HepG2 (cell line): ENCODE data around the gene FBXO10. TPM values are rescaled to one million over a fixed set of nuclear protein-coding genes. Genes with fewer than 3 reads are reported as not detected.

ENCODE experiments used
- ARID5B ChIP-seq: IDR thresholded peaks from 2 replicates; pipeline ENCODE4 v1.4.0; 2020; ENCODE audit warnings: mild to moderate bottlenecking, missing genetic modification reagents
- MLLT10 ChIP-seq: sonication (generic); formaldehyde crosslinking; IDR thresholded peaks from 2 replicates; pipeline ENCODE4 v1.4.0; 2020; ENCODE audit warnings: missing genetic modification reagents
- SIX4 ChIP-seq: sonication (generic); formaldehyde crosslinking; IDR thresholded peaks from 2 replicates; pipeline ENCODE4 v1.4.0; 2020; ENCODE audit warnings: missing genetic modification reagents
- SNRNP70 ChIP-seq: fragments of 200-400 bp; formaldehyde crosslinking; IDR thresholded peaks from 2 replicates; pipeline ENCODE4 v1.6.1; 2017; ENCODE audit warnings: mild to moderate bottlenecking, low read depth, low read length, moderate library complexity
- STAT5B ChIP-seq: sonication (generic); formaldehyde crosslinking; IDR thresholded peaks from 2 replicates; pipeline ENCODE4 v1.4.0; 2020; ENCODE audit warnings: missing genetic modification reagents
- TAF1 ChIP-seq: sonication (generic); formaldehyde crosslinking; IDR thresholded peaks from 2 replicates; pipeline ENCODE4 v1.4.0; 2020; ENCODE audit warnings: missing genetic modification reagents
- TEF ChIP-seq: sonication (generic); formaldehyde crosslinking; IDR thresholded peaks from 2 replicates; pipeline ENCODE4 v1.5.0; 2020; ENCODE audit warnings: missing genetic modification reagents
- ZBTB3 ChIP-seq: sonication (generic); formaldehyde crosslinking; IDR thresholded peaks from 2 replicates; pipeline ENCODE4 v1.4.0; 2020; ENCODE audit warnings: low read depth, mild to moderate bottlenecking, moderate library complexity, missing genetic modification reagents, borderline replicate concordance
- ZFAT ChIP-seq: sonication (generic); formaldehyde crosslinking; conservative IDR thresholded peaks from 2 replicates; pipeline ENCODE4 v1.8.1; 2023; ENCODE audit warnings: missing genetic modification reagents, inconsistent platforms
- ZNF20 ChIP-seq: sonication (generic); formaldehyde crosslinking; IDR thresholded peaks from 2 replicates; pipeline ENCODE4 v1.4.0; 2020; ENCODE audit warnings: mild to moderate bottlenecking, moderate library complexity, missing genetic modification reagents
- ZNF337 ChIP-seq: sonication (generic); formaldehyde crosslinking; IDR thresholded peaks from 2 replicates; pipeline ENCODE4 v1.5.1; 2020; ENCODE audit warnings: missing genetic modification reagents, low read depth, mild to moderate bottlenecking, borderline replicate concordance
- ZNF816 ChIP-seq: sonication (generic); formaldehyde crosslinking; IDR thresholded peaks from 2 replicates; pipeline ENCODE4 v1.8.0; 2022; ENCODE audit warnings: missing genetic modification reagents, mild to moderate bottlenecking, borderline replicate concordance
- polyA plus RNA-seq, 8 experiments: library from polyadenylated mRNA; depleted of rRNA in 3 of 8; stranded (reverse) in 7 of 8; unstranded in 1 of 8; fragments of >200 nt; fragmentation: Illumina TruSeq in 4 of 8; extraction: Trizol in 4 of 8; gene quantifications; 2 replicates each; pipeline versions ENCODE4 v1.2.1 to v1.2.3, GENCODE V29; 2011 to 2016; ENCODE audit warnings: low read depth in 4 of 8, missing spikeins in 1 of 8, mixed read lengths in 1 of 8; ENCODE audit not compliant: insufficient read depth in 1 of 8
- total RNA-seq, 5 experiments: library from RNA; depleted of rRNA; stranded (reverse); fragments of >200 nt; fragmentation: Illumina TruSeq; extraction: Trizol; gene quantifications; 2 replicates each; pipeline ENCODE4 v1.2.3, GENCODE V29; 2016; ENCODE audit warnings: low read depth in 1 of 5
- TF ChIP-seq, protein P1 (sequence below): sonication (generic); formaldehyde crosslinking; IDR thresholded peaks from 2 replicates; pipeline ENCODE4 v1.4.0; 2020; ENCODE audit warnings: missing genetic modification reagents, borderline replicate concordance
- TF ChIP-seq, protein P2 (sequence below): sonication (generic); formaldehyde crosslinking; IDR thresholded peaks from 2 replicates; pipeline ENCODE4 v1.8.1; 2023; ENCODE audit warnings: missing genetic modification reagents, inconsistent platforms, borderline replicate concordance
- TF ChIP-seq, protein P3 (sequence below): sonication (generic); formaldehyde crosslinking; IDR thresholded peaks from 2 replicates; pipeline ENCODE4 v1.5.1; 2020; ENCODE audit warnings: missing genetic modification reagents, mild to moderate bottlenecking, borderline replicate concordance

Gene FBXO10
- total and polyA plus RNA-seq, 2 of the 13 experiments (the other 11 are each of a cell fraction or from before 2014, with no cell fraction given) = 3.1 to 5.1 TPM

- TF ChIP-seq TEF (CRISPR knock-in tag) = no peak
- no peak for TF ChIP-seq ZNF20 (CRISPR knock-in tag)
- no peak for TF ChIP-seq ARID5B (CRISPR knock-in tag)
- TF ChIP-seq, protein P1, sequence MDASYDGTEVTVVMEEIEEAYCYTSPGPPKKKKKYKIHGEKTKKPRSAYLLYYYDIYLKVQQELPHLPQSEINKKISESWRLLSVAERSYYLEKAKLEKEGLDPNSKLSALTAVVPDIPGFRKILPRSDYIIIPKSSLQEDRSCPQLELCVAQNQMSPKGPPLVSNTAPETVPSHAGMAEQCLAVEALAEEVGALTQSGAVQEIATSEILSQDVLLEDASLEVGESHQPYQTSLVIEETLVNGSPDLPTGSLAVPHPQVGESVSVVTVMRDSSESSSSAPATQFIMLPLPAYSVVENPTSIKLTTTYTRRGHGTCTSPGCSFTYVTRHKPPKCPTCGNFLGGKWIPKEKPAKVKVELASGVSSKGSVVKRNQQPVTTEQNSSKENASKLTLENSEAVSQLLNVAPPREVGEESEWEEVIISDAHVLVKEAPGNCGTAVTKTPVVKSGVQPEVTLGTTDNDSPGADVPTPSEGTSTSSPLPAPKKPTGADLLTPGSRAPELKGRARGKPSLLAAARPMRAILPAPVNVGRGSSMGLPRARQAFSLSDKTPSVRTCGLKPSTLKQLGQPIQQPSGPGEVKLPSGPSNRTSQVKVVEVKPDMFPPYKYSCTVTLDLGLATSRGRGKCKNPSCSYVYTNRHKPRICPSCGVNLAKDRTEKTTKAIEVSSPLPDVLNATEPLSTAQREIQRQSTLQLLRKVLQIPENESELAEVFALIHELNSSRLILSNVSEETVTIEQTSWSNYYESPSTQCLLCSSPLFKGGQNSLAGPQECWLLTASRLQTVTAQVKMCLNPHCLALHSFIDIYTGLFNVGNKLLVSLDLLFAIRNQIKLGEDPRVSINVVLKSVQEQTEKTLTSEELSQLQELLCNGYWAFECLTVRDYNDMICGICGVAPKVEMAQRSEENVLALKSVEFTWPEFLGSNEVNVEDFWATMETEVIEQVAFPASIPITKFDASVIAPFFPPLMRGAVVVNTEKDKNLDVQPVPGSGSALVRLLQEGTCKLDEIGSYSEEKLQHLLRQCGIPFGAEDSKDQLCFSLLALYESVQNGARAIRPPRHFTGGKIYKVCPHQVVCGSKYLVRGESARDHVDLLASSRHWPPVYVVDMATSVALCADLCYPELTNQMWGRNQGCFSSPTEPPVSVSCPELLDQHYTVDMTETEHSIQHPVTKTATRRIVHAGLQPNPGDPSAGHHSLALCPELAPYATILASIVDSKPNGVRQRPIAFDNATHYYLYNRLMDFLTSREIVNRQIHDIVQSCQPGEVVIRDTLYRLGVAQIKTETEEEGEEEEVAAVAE (CRISPR knock-in tag) = no peak
- no peak for TF ChIP-seq ZNF337 (CRISPR knock-in tag)
- TF ChIP-seq ZFAT (CRISPR knock-in tag) = no peak
- TF ChIP-seq MLLT10 = no peak
- TF ChIP-seq, protein P2, sequence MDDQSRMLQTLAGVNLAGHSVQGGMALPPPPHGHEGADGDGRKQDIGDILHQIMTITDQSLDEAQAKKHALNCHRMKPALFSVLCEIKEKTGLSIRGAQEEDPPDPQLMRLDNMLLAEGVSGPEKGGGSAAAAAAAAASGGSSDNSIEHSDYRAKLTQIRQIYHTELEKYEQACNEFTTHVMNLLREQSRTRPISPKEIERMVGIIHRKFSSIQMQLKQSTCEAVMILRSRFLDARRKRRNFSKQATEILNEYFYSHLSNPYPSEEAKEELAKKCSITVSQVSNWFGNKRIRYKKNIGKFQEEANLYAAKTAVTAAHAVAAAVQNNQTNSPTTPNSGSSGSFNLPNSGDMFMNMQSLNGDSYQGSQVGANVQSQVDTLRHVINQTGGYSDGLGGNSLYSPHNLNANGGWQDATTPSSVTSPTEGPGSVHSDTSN = no peak
- peak; percentile 35; the same call in 1 of the 2 replicates for TF ChIP-seq TAF1 (CRISPR knock-in tag)
- no peak for TF ChIP-seq ZBTB3 (CRISPR knock-in tag)
- TF ChIP-seq, protein P3, sequence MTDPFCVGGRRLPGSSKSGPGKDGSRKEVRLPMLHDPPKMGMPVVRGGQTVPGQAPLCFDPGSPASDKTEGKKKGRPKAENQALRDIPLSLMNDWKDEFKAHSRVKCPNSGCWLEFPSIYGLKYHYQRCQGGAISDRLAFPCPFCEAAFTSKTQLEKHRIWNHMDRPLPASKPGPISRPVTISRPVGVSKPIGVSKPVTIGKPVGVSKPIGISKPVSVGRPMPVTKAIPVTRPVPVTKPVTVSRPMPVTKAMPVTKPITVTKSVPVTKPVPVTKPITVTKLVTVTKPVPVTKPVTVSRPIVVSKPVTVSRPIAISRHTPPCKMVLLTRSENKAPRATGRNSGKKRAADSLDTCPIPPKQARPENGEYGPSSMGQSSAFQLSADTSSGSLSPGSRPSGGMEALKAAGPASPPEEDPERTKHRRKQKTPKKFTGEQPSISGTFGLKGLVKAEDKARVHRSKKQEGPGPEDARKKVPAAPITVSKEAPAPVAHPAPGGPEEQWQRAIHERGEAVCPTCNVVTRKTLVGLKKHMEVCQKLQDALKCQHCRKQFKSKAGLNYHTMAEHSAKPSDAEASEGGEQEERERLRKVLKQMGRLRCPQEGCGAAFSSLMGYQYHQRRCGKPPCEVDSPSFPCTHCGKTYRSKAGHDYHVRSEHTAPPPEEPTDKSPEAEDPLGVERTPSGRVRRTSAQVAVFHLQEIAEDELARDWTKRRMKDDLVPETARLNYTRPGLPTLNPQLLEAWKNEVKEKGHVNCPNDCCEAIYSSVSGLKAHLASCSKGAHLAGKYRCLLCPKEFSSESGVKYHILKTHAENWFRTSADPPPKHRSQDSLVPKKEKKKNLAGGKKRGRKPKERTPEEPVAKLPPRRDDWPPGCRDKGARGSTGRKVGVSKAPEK = no peak
- no peak for TF ChIP-seq SIX4 (CRISPR knock-in tag)
- TF ChIP-seq ZNF816 (CRISPR knock-in tag) = no peak; the same call in 1 of the 2 replicates
- no peak for TF ChIP-seq STAT5B (CRISPR knock-in tag)
- no peak for TF ChIP-seq SNRNP70
Observed at GRCh38 chr9:37575921-37576721, at the start of gene FBXO10 (continued).
